AG09309 (cell line): ENCODE results near the gene GNMT.
"Not testable (repeated sequence)": the region's sequence is repeated elsewhere in the genome, so short reads cannot be mapped to it uniquely, and the experiment has no call there.

Experiments
- DNase-seq: peaks from one replicate; pipeline ENCODE4 v3.0.0-alpha.2; 2010; ENCODE audit warnings: low read depth
- H3K4me3 ChIP-seq: 2 replicates; pipeline ENCODE4 v1.5.1; 2011; ENCODE audit warnings: mild to moderate bottlenecking, low read depth, low read length, moderate library complexity; ENCODE audit not compliant: control insufficient read depth
- CTCF ChIP-seq: IDR thresholded peaks from 2 replicates; pipeline ENCODE4 v1.5.1; 2011; ENCODE audit warnings: mild to moderate bottlenecking, low read depth, low read length, inconsistent platforms; ENCODE audit not compliant: insufficient read depth, control insufficient read depth; ENCODE audit errors: missing control alignments

Gene GNMT

GRCh38 chr6:42993445-42993844 lies 32.9 kb downstream of the GNMT start:
- TF ChIP-seq CTCF = no peak
- DNase-seq = no peak
- no peak overlapping the region for H3K4me3 ChIP-seq

- no peak overlapping the region for H3K4me3 ChIP-seq
- DNase-seq = no peak
- peak; percentile 2 for TF ChIP-seq CTCF
These were observed 36.0 kb downstream of the GNMT start for GRCh38 chr6:42996513-42996912.

GRCh38 chr6:42998205-42998604 lies 37.7 kb downstream of the GNMT start:
- not testable (repeated sequence) for H3K4me3 ChIP-seq, DNase-seq

DNA sequence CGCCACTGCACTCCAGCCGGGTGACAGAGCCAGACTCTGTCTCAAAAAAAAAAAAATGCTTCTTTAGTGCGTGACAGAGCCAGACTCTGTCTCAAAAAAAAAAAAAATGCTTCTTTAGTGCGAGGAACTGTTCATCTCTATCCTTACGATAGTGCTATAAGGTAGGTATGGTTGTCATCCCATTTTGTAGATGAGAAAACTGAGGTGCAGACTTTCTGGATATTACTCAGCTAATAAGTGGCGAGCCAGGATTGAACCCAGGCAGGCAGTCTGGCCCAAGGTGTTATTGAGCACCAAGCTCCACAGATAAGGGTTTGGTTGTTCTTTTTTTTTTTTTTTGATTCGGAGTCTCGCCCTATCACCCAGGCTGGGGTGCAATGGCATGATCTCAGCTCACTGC lies 41.3 kb downstream of the GNMT start:
- no peak overlapping the region for H3K4me3 ChIP-seq
- DNase-seq = no peak
- TF ChIP-seq CTCF = no peak

DNA sequence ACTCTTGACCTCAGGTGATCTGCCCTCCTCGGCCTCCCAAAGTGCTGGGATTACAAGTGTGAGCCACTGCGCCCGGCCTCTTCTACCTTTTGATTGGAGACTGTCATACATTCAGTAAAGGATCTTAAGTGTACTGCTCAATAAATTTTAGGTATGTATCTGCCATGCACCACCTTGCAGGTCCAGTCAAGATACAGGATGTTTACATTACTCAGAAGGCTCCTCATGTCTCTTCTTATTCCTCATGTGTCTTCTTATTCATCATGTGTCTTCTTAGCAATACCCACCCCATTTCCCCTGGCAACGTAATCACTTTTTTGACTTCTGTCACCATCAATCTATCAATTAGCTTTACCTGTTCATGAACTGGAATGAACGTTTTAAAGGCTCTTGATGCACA lies 45.3 kb downstream of the GNMT start:
- TF ChIP-seq CTCF = no peak
- H3K4me3 ChIP-seq = no peak overlapping the region
- no peak for DNase-seq

GRCh38 chr6:43006251-43006650 lies 45.7 kb downstream of the GNMT start:
- no peak for DNase-seq
- TF ChIP-seq CTCF = no peak
- H3K4me3 ChIP-seq = no peak overlapping the region

- no peak for DNase-seq
- no peak overlapping the region for H3K4me3 ChIP-seq
- no peak for TF ChIP-seq CTCF
These were observed 46.6 kb downstream of the GNMT start for GRCh38 chr6:43007126-43007525.
